Measurements from ENCODE around the gene VPS25. TPM values are rescaled to one million over a fixed set of nuclear protein-coding genes. Genes with fewer than 3 reads are reported as not detected.

The VPS25 gene
- total RNA-seq, 2 donors from 2014 or later: 57.4 to 91.8 TPM

DNA sequence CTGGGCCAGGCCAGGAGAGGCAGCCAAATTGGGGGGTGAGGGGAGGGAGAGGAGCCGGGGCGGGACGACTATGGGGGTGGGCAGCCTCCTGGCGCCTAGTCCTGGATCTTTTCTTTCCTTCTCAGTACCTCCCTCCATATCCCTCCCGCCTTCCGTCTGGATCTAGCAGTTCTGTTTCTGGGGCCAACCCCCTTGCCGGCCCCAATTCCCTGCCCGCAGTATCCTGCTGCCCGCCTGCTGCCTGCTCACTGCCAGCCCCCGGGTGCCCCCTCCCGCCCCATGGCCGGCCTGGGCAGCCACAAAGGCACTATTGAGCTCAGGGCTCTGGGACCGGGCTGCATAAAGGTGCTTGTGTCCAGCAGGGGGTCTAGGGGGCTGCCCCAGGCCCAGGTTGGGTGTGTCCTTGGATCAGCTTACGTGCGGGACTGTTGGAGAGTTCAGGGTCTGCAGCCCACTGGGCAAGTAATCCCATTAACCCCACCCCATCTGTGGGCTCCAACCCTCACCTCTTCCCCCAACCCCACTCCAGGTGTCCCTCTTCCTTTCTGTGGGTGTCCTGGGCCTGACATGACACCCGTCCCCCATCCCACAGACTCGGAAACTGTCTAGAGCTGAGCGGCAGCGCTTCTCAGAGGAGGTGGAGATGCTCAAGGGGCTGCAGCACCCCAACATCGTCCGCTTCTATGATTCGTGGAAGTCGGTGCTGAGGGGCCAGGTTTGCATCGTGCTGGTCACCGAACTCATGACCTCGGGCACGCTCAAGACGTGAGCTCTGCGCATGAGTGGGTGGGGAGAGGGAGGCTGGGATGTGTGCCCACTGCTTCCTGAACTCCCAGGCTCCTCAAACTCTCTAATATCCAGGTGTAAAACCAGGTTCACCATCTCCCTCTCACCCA, 9.2 kb downstream of the VPS25 start:
- DNase-seq (ENCODE audit: low spot score): peak; percentile 45
- intact Hi-C loops (cut with DNase I): no loop called here
- 33% methylated on average over 29 of the region's 29 CpGs for WGBS
- Histone ChIP-seq H3K27ac (peak overlapping the region; percentile 66 to 75), H3K9me3 (no peaks in the 10 kb centered on the region), H3K4me3 (peak overlapping the region; percentile 48 to 52), H3K36me3 (no peaks in the 10 kb centered on the region), H3K27me3 (replicated peaks; ENCODE audit: insufficient read depth) (no peaks in the 10 kb centered on the region), H3K4me1 (replicated peaks) (no peaks in the 10 kb centered on the region)
- TF ChIP-seq, protein P1, sequence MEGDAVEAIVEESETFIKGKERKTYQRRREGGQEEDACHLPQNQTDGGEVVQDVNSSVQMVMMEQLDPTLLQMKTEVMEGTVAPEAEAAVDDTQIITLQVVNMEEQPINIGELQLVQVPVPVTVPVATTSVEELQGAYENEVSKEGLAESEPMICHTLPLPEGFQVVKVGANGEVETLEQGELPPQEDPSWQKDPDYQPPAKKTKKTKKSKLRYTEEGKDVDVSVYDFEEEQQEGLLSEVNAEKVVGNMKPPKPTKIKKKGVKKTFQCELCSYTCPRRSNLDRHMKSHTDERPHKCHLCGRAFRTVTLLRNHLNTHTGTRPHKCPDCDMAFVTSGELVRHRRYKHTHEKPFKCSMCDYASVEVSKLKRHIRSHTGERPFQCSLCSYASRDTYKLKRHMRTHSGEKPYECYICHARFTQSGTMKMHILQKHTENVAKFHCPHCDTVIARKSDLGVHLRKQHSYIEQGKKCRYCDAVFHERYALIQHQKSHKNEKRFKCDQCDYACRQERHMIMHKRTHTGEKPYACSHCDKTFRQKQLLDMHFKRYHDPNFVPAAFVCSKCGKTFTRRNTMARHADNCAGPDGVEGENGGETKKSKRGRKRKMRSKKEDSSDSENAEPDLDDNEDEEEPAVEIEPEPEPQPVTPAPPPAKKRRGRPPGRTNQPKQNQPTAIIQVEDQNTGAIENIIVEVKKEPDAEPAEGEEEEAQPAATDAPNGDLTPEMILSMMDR (IDR thresholded peaks at IDR 0.05): no peak
- TF ChIP-seq POLR2AphosphoS5 (IDR thresholded peaks at IDR 0.05) (no peak), POLR2A (IDR thresholded peaks at IDR 0.05) (no peak)

DNA sequence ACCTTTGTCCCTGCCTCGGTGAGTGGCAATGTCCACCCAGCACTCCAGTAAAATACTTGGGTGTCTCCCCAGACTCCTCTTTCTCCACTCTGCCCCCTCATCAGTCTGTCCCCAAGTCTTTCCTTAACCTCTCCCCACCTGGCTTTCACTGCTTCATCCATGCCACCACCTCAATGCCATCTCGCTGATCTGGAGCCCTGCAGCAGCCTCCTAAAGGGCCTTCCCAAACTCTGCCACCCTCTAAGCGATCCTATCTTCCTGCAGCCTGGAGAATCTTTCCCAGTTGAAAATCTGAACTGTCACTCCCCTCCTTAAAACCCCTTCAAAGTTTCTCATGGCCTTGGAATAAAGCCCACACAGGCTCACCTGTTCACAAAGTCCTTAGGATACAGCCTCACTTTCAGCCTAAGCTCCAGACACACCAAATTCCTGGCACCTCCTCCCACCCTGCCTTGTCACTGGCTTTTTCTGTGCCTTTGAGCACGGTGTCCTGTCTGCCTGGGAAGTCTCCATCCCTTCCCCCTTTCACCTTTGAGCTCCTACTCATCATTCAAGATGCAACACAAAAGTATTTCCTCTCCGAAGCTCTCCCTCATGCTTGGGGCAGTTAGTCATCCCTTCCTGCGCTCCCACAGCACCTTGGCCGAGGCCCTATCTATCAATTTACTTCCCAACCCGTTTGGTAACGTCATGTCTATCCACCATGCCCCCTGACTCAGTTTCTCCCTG, 10.0 kb downstream of the VPS25 start:
- intact Hi-C loops (cut with DNase I): no loop called here
- no peak for TF ChIP-seq POLR2A (IDR thresholded peaks at IDR 0.05)
- TF ChIP-seq, protein P1 (IDR thresholded peaks at IDR 0.05): no peak
- no peak for TF ChIP-seq POLR2AphosphoS5 (IDR thresholded peaks at IDR 0.05)
- H3K27ac ChIP-seq: no peak overlapping the region
- 52% methylated on average over 9 of the region's 9 CpGs for WGBS
- H3K27me3 ChIP-seq (replicated peaks; ENCODE audit: insufficient read depth): no peaks in the 10 kb centered on the region
- H3K4me3 ChIP-seq: peak overlapping the region in 1 of 2 donors; percentile 48
- no peak for DNase-seq (ENCODE audit: low spot score)
- no peaks in the 10 kb centered on the region for H3K4me1 ChIP-seq (replicated peaks)
- H3K9me3 ChIP-seq: no peaks in the 10 kb centered on the region
- H3K36me3 ChIP-seq: no peaks in the 10 kb centered on the region

DNA sequence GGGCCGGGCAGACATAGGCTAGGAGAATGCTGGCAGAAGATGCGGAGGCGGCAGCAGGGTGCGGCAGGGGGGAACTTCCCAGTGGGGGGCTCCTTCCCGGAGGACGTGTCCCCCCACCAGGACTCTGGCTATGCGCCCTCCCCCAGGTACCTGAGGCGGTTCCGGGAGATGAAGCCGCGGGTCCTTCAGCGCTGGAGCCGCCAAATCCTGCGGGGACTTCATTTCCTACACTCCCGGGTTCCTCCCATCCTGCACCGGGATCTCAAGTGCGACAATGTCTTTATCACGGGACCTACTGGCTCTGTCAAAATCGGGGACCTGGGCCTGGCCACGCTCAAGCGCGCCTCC, 10.5 kb downstream of the VPS25 start:
- intact Hi-C loops (cut with DNase I): no loop called here
- no peaks in the 10 kb centered on the region for H3K9me3 ChIP-seq
- H3K4me1 ChIP-seq (replicated peaks): no peaks in the 10 kb centered on the region
- H3K27me3 ChIP-seq (replicated peaks; ENCODE audit: insufficient read depth): no peaks in the 10 kb centered on the region
- H3K4me3 ChIP-seq: no peak overlapping the region
- TF ChIP-seq, protein P1 (IDR thresholded peaks at IDR 0.05): no peak
- TF ChIP-seq POLR2A (IDR thresholded peaks at IDR 0.05) (no peak), POLR2AphosphoS5 (IDR thresholded peaks at IDR 0.05) (no peak)
- 32% methylated on average over 22 of the region's 22 CpGs for WGBS
- H3K27ac ChIP-seq: no peak overlapping the region
- no peak for DNase-seq (ENCODE audit: low spot score)
- no peaks in the 10 kb centered on the region for H3K36me3 ChIP-seq

DNA sequence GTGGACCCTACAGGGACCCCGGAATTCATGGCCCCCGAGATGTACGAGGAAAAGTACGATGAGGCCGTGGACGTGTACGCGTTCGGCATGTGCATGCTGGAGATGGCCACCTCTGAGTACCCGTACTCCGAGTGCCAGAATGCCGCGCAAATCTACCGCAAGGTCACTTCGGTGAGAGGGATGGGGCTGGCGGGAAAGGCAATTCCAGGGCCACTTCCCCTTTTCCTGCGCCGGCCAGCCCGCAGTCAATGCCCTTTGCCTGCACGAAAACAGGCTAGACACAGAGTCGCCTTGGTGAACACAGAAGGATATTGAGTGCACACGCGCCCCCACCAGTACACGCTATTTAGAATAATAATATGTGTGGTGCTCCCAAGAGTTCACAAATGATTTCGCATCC, 11.2 kb downstream of the VPS25 start:
- H3K4me3 ChIP-seq: no peak overlapping the region
- intact Hi-C loops (cut with DNase I): no loop called here
- DNase-seq (ENCODE audit: low spot score): no peak
- H3K27ac ChIP-seq: no peak overlapping the region
- H3K4me1 ChIP-seq (replicated peaks): no peaks in the 10 kb centered on the region
- H3K36me3 ChIP-seq: no peaks in the 10 kb centered on the region
- TF ChIP-seq POLR2A (IDR thresholded peaks at IDR 0.05): no peak
- no peak for TF ChIP-seq POLR2AphosphoS5 (IDR thresholded peaks at IDR 0.05)
- TF ChIP-seq, protein P1 (IDR thresholded peaks at IDR 0.05): no peak
- no peaks in the 10 kb centered on the region for H3K9me3 ChIP-seq
- 50% methylated on average over 25 of the region's 25 CpGs for WGBS
- no peaks in the 10 kb centered on the region for H3K27me3 ChIP-seq (replicated peaks; ENCODE audit: insufficient read depth)
